Astrocyte (in vitro differentiated cells and primary cell): ENCODE measurements around the gene CDCA4.

Experiments used
- EZH2 ChIP-seq: IDR thresholded peaks from 2 replicates; pipeline ENCODE4 v1.6.1; 2012; ENCODE audit warnings: mild to moderate bottlenecking, low read length, inconsistent platforms; ENCODE audit not compliant: insufficient read depth
- TF ChIP-seq, protein P1 (sequence below): IDR thresholded peaks from 2 replicates; pipeline ENCODE4 v1.5.1; 2011; ENCODE audit warnings: low read depth, mild to moderate bottlenecking, inconsistent platforms, low read length, moderate library complexity; ENCODE audit not compliant: insufficient read depth

GRCh38 chr14:104998801-104999200 is 22.1 kb downstream of the CDCA4 start:
- TF ChIP-seq EZH2, result no peak
- TF ChIP-seq, protein P1, sequence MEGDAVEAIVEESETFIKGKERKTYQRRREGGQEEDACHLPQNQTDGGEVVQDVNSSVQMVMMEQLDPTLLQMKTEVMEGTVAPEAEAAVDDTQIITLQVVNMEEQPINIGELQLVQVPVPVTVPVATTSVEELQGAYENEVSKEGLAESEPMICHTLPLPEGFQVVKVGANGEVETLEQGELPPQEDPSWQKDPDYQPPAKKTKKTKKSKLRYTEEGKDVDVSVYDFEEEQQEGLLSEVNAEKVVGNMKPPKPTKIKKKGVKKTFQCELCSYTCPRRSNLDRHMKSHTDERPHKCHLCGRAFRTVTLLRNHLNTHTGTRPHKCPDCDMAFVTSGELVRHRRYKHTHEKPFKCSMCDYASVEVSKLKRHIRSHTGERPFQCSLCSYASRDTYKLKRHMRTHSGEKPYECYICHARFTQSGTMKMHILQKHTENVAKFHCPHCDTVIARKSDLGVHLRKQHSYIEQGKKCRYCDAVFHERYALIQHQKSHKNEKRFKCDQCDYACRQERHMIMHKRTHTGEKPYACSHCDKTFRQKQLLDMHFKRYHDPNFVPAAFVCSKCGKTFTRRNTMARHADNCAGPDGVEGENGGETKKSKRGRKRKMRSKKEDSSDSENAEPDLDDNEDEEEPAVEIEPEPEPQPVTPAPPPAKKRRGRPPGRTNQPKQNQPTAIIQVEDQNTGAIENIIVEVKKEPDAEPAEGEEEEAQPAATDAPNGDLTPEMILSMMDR, result no peak
